Measurements from ENCODE around the gene BCAS3. TPM values are rescaled to one million over a fixed set of nuclear protein-coding genes. Genes with fewer than 3 reads are reported as not detected.
"Not testable (repeated sequence)": the region's sequence is repeated elsewhere in the genome, so short reads cannot be mapped to it uniquely, and the experiment has no call there.

The BCAS3 gene
- total RNA-seq, 4 donors from 2014 or later = 41.0 to 81.4 (median 45.6) TPM

GRCh38 chr17:61002316-61002736 is 324.7 kb downstream of the BCAS3 start:
- TF ChIP-seq, protein P1, sequence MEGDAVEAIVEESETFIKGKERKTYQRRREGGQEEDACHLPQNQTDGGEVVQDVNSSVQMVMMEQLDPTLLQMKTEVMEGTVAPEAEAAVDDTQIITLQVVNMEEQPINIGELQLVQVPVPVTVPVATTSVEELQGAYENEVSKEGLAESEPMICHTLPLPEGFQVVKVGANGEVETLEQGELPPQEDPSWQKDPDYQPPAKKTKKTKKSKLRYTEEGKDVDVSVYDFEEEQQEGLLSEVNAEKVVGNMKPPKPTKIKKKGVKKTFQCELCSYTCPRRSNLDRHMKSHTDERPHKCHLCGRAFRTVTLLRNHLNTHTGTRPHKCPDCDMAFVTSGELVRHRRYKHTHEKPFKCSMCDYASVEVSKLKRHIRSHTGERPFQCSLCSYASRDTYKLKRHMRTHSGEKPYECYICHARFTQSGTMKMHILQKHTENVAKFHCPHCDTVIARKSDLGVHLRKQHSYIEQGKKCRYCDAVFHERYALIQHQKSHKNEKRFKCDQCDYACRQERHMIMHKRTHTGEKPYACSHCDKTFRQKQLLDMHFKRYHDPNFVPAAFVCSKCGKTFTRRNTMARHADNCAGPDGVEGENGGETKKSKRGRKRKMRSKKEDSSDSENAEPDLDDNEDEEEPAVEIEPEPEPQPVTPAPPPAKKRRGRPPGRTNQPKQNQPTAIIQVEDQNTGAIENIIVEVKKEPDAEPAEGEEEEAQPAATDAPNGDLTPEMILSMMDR (IDR thresholded peaks at IDR 0.05) = peak in 1 of 2 donors; percentile 1
- TF ChIP-seq EP300 (IDR thresholded peaks at IDR 0.05) = no peak
- no peak overlapping the region for H3K27ac ChIP-seq
- no peaks in the 10 kb centered on the region for H3K27me3 ChIP-seq
- no peak overlapping the region for H3K4me3 ChIP-seq
- no peak for DNase-seq (ENCODE audit: low spot score in 2 of 2)
- 3% methylated on average over 1 of the region's 1 CpG for WGBS
- H3K4me1 ChIP-seq = no peaks in the 10 kb centered on the region
- no peaks in the 10 kb centered on the region for H3K9me3 ChIP-seq
- no peaks in the 10 kb centered on the region for H3K36me3 ChIP-seq

DNA sequence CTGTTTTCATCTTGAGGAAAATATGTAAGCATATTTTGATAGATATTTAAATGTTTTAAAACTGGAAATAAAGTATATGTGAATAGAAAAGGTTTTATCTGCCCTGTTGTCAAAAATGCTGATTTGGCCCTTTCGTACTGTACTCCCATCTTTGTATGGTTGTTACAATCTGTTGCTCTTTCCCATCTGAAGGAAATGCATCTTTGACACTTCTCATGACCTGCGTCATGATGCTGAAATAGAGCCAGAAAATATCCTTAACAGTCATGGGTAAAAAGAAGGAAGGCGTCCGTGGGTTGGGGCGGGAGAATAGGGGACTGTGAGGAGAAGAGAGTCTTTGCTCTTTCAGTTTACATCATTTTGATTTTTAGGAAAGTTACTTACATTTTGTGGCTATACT is 327.7 kb downstream of the BCAS3 start:
- no peaks in the 10 kb centered on the region for H3K36me3 ChIP-seq
- H3K9me3 ChIP-seq = no peaks in the 10 kb centered on the region
- WGBS = 85% methylated on average over 5 of the region's 5 CpGs
- H3K27me3 ChIP-seq = no peaks in the 10 kb centered on the region
- no peak overlapping the region for H3K4me3 ChIP-seq
- DNase-seq (ENCODE audit: low spot score in 2 of 2) = no peak
- H3K27ac ChIP-seq = no peak overlapping the region
- TF ChIP-seq POLR2A (IDR thresholded peaks at IDR 0.05) (no peak), EP300 (IDR thresholded peaks at IDR 0.05) (no peak), POLR2AphosphoS5 (IDR thresholded peaks at IDR 0.05) (no peak)
- TF ChIP-seq, protein P1 (IDR thresholded peaks at IDR 0.05) = no peak
- no peaks in the 10 kb centered on the region for H3K4me1 ChIP-seq

- H3K4me1 ChIP-seq; H3K9me3 ChIP-seq; H3K27ac ChIP-seq; H3K36me3 ChIP-seq; H3K27me3 ChIP-seq; DNase-seq (ENCODE audit: low spot score in 2 of 2); H3K4me3 ChIP-seq: not testable (repeated sequence)
- 94% methylated on average over 3 of the region's 3 CpGs for WGBS
These were observed 328.3 kb downstream of the BCAS3 start for GRCh38 chr17:61005958-61006357.

DNA sequence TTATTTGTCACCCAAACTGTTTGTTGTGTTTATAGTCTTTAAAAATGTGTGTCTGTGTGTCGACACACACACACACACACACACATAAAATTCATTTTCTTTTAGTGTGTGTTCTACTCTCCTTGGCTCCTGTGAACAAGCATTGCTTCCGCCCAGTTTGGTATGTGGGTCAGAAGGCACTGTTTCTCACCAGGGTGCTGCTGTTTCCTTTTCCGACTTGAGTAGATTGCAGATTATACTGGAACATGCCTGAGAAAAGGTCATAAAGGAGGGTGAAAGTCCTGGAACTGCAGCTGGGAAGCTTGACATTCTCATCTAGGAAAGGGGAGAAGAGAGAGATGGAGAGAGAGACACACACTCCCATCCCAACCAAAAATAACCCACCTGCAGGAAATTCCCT is 330.3 kb downstream of the BCAS3 start:
- no peaks in the 10 kb centered on the region for H3K9me3 ChIP-seq
- H3K27me3 ChIP-seq = no peaks in the 10 kb centered on the region
- no peak for DNase-seq (ENCODE audit: low spot score in 2 of 2)
- TF ChIP-seq POLR2A (IDR thresholded peaks at IDR 0.05) (no peak), EP300 (IDR thresholded peaks at IDR 0.05) (no peak), POLR2AphosphoS5 (IDR thresholded peaks at IDR 0.05) (no peak)
- TF ChIP-seq, protein P1 (IDR thresholded peaks at IDR 0.05) = no peak
- no peaks in the 10 kb centered on the region for H3K4me1 ChIP-seq
- WGBS = 69% methylated on average over 3 of the region's 3 CpGs
- H3K27ac ChIP-seq = no peak overlapping the region
- H3K36me3 ChIP-seq = no peaks in the 10 kb centered on the region
- H3K4me3 ChIP-seq = no peak overlapping the region

DNA sequence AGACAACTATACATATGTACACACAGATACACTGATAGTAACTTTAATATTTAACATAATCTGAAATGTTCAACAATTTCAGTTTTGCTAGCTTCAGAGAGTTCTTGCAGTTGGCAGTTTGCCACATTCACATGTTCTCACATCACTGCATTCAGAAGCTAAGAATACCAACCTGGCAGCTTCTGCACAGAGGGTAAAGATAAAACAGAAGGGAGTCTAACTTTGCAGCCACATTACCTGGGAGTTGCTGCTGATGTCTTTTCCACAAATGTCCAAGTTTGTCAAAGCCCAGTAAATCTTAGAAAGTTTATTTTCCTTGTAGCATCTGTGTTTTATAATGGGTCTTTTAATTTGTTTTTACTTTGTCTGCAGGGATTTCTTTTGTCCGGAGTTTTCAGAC is 332.0 kb downstream of the BCAS3 start:
- TF ChIP-seq POLR2A (IDR thresholded peaks at IDR 0.05) = no peak
- TF ChIP-seq, protein P1 (IDR thresholded peaks at IDR 0.05) = no peak
- no peak for TF ChIP-seq EP300 (IDR thresholded peaks at IDR 0.05)
- no peak for TF ChIP-seq POLR2AphosphoS5 (IDR thresholded peaks at IDR 0.05)
- Histone ChIP-seq H3K27me3 (no peaks in the 10 kb centered on the region), H3K9me3 (no peaks in the 10 kb centered on the region), H3K27ac (no peak overlapping the region), H3K36me3 (no peaks in the 10 kb centered on the region), H3K4me1 (no peaks in the 10 kb centered on the region), H3K4me3 (no peak overlapping the region)
- 63% methylated on average over 1 of the region's 1 CpG for WGBS
- DNase-seq (ENCODE audit: low spot score in 2 of 2) = no peak

DNA sequence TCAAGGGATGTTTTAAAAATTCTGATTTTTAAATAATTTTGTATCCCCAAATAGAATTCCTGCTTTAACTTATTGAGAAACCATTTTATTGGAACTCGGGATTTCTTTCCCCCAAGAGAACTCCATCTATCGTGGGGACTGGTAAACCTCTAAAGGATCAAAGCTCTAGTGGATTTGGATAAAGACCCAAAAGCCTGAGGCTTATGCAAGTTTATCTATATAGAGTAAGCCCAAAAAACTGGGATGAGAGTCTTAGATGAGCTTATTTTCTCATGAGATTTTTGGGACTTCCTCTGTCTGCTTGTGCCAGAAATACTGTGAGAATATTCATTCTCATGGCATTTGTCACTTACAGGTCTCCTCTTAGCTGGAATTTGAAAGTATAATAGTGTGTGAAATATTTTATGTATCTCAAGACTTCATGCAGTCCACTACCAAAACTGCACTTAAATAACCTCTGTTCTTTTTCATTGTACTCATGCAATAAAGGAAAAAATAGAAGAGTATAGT is 333.1 kb downstream of the BCAS3 start:
- DNase-seq (ENCODE audit: low spot score in 2 of 2) = no peak
- no peak overlapping the region for H3K4me3 ChIP-seq
- no peaks in the 10 kb centered on the region for H3K27me3 ChIP-seq
- H3K4me1 ChIP-seq = no peaks in the 10 kb centered on the region
- H3K27ac ChIP-seq = no peak overlapping the region
- WGBS = 84% methylated on average over 2 of the region's 2 CpGs
- TF ChIP-seq, protein P1 (IDR thresholded peaks at IDR 0.05) = no peak
- no peak for TF ChIP-seq POLR2AphosphoS5 (IDR thresholded peaks at IDR 0.05)
- TF ChIP-seq POLR2A (IDR thresholded peaks at IDR 0.05) = no peak
- TF ChIP-seq EP300 (IDR thresholded peaks at IDR 0.05) = no peak
- H3K9me3 ChIP-seq = no peaks in the 10 kb centered on the region
- H3K36me3 ChIP-seq = no peaks in the 10 kb centered on the region
